PC-3 (cell line): ENCODE measurements around the gene KAT2A.

ENCODE experiments used
- EZH2 ChIP-seq: fragments of 300-600 bp; sonication (generic); IDR thresholded peaks from one replicate; pipeline ENCODE4 v1.6.1; 2017; ENCODE audit warnings: antibody characterized with exemption, mild to moderate bottlenecking, low read length; ENCODE audit not compliant: unreplicated experiment
- TF ChIP-seq, protein P1 (sequence below): fragments of 300-600 bp; sonication (generic); conservative IDR thresholded peaks from 2 replicates; pipeline ENCODE4 v1.5.1; 2017; ENCODE audit warnings: antibody characterized with exemption, low read depth, mild to moderate bottlenecking, low read length

DNA sequence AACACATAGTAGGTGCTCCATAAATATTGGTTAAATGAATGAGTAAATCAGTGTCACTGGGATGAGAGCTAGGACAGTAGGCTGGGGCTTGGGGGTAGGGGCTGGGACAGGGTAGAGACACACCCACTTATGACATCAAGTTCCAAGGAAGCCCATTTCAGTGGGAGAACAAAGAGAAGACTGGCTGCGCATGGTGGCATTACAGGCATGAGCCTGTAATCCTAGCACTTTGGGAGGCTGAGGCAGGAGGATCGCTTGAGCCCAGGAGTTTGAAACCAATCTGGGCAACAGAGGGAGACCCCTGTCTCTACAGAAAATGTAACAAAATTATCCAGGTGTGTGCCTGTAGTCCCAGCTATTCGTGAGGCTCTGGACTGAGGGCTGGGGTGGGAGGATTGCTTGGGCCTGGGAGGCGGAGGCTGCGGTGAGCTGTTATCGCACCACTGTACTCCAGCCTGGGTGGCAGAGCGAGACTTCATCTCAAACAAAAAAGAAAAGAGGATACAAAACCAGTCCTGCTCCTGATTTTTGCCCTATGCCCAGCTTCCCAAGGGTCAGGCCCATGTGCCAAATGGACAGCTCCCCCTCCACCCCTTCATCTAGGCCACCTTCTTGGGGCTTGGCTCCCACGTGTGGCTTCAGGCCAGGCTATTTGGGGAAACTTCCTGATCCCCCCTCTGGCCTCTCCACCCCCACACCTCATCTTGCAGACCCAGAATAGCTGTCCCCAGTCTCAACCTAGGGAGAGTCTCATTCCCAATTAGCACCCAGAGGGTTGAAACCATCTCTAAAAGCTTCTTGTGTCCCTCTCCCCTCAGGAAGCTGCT is 30.0 kb downstream of the KAT2A start:
- TF ChIP-seq, protein P1, sequence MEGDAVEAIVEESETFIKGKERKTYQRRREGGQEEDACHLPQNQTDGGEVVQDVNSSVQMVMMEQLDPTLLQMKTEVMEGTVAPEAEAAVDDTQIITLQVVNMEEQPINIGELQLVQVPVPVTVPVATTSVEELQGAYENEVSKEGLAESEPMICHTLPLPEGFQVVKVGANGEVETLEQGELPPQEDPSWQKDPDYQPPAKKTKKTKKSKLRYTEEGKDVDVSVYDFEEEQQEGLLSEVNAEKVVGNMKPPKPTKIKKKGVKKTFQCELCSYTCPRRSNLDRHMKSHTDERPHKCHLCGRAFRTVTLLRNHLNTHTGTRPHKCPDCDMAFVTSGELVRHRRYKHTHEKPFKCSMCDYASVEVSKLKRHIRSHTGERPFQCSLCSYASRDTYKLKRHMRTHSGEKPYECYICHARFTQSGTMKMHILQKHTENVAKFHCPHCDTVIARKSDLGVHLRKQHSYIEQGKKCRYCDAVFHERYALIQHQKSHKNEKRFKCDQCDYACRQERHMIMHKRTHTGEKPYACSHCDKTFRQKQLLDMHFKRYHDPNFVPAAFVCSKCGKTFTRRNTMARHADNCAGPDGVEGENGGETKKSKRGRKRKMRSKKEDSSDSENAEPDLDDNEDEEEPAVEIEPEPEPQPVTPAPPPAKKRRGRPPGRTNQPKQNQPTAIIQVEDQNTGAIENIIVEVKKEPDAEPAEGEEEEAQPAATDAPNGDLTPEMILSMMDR, result no peak
- no peak for TF ChIP-seq EZH2
